H9 (cell line): ENCODE results near the gene CHN2. TPM values are rescaled to one million over a fixed set of nuclear protein-coding genes. Genes with fewer than 3 reads are reported as not detected.
A peak's percentile ranks its signal among the peaks of the same experiment; 100 is the strongest.

Experiments
- DNase-seq: peaks from one replicate; pipeline ENCODE4 v3.0.0-alpha.2; 2017
- H2AFZ ChIP-seq: one replicate; pipeline ENCODE4 v1.6.1; 2013; ENCODE audit warnings: mild to moderate bottlenecking, low read length, control low read depth, moderate library complexity
- H2AK5ac ChIP-seq: 2 replicates; pipeline ENCODE4 v1.6.1; 2013; ENCODE audit warnings: low read length, control low read depth, mixed read lengths; ENCODE audit not compliant: insufficient read length
- H2BK120ac ChIP-seq: one replicate; pipeline ENCODE4 v1.6.1; 2013; ENCODE audit warnings: low read depth, mild to moderate bottlenecking, low read length, control low read depth, inconsistent platforms; ENCODE audit not compliant: poor library complexity, severe bottlenecking
- H2BK12ac ChIP-seq: 2 replicates; pipeline ENCODE4 v1.6.1; 2013; ENCODE audit warnings: low read length, control low read depth, mixed read lengths, low read depth; ENCODE audit not compliant: insufficient read length
- H2BK15ac ChIP-seq: 2 replicates; pipeline ENCODE4 v1.6.1; 2013; ENCODE audit warnings: low read depth, low read length, control low read depth
- H2BK20ac ChIP-seq: one replicate; pipeline ENCODE4 v1.6.1; 2013; ENCODE audit warnings: low read depth, mild to moderate bottlenecking, low read length, control low read depth, inconsistent platforms; ENCODE audit not compliant: poor library complexity, severe bottlenecking
- H2BK5ac ChIP-seq: 2 replicates; pipeline ENCODE4 v1.6.1; 2013; ENCODE audit warnings: low read length, control low read depth, mixed read lengths; ENCODE audit not compliant: insufficient read length
- H3K14ac ChIP-seq: 2 replicates; pipeline ENCODE4 v1.6.1; 2013; ENCODE audit warnings: low read length, control low read depth; ENCODE audit not compliant: insufficient read depth
- H3K18ac ChIP-seq: 2 replicates; pipeline ENCODE4 v1.6.1; 2013; ENCODE audit warnings: low read depth, mild to moderate bottlenecking, mixed read lengths, low read length, control low read depth; ENCODE audit not compliant: insufficient read length
- H3K23ac ChIP-seq: 2 replicates; pipeline ENCODE4 v1.6.1; 2013; ENCODE audit warnings: low read length, control low read depth, mixed read lengths, low read depth; ENCODE audit not compliant: insufficient read length
- H3K23me2 ChIP-seq: 2 replicates; pipeline ENCODE4 v1.6.1; 2013; ENCODE audit warnings: low read depth, mild to moderate bottlenecking, mixed read lengths, low read length, control low read depth; ENCODE audit not compliant: insufficient read length, poor library complexity, severe bottlenecking
- H3K27ac ChIP-seq: 2 replicates; pipeline ENCODE4 v1.5.1; 2013; ENCODE audit warnings: low read length, control low read depth, mixed read lengths, low read depth; ENCODE audit not compliant: insufficient read length
- H3K27me3 ChIP-seq: 2 replicates; pipeline ENCODE4 v1.6.1; 2013; ENCODE audit warnings: low read length, control low read depth, inconsistent platforms; ENCODE audit not compliant: insufficient read depth
- H3K4ac ChIP-seq: 2 replicates; pipeline ENCODE4 v1.6.1; 2013; ENCODE audit warnings: low read depth, mild to moderate bottlenecking, control low read depth, inconsistent platforms, low read length, moderate library complexity
- H3K4me1 ChIP-seq: 2 replicates; pipeline ENCODE4 v1.6.1; 2013; ENCODE audit warnings: low read length, control low read depth, inconsistent platforms; ENCODE audit not compliant: insufficient read depth
- H3K4me2 ChIP-seq: 2 replicates; pipeline ENCODE4 v1.6.1; 2013; ENCODE audit warnings: low read length, control low read depth, mixed read lengths; ENCODE audit not compliant: insufficient read length, insufficient read depth
- H3K56ac ChIP-seq: 2 replicates; pipeline ENCODE4 v1.6.1; 2013; ENCODE audit warnings: low read depth, mild to moderate bottlenecking, mixed read lengths, low read length, control low read depth; ENCODE audit not compliant: insufficient read length
- H3K79me1 ChIP-seq: 2 replicates; pipeline ENCODE4 v1.6.1; 2013; ENCODE audit warnings: low read depth, mild to moderate bottlenecking, moderate library complexity, low read length, control low read depth, inconsistent platforms; ENCODE audit not compliant: insufficient read depth, poor library complexity, severe bottlenecking
- H3K79me2 ChIP-seq: 2 replicates; pipeline ENCODE4 v1.6.1; 2013; ENCODE audit warnings: low read length, control low read depth, inconsistent platforms; ENCODE audit not compliant: insufficient read depth
- H3K9ac ChIP-seq: 2 replicates; pipeline ENCODE4 v1.6.1; 2013; ENCODE audit warnings: low read length, control low read depth, mixed read lengths; ENCODE audit not compliant: insufficient read length; ENCODE audit errors: extremely low read depth
- H3K9me3 ChIP-seq: one replicate; pipeline ENCODE4 v1.6.1; 2013; ENCODE audit warnings: low read depth, low read length, inconsistent platforms; ENCODE audit not compliant: control insufficient read depth
- H3T11ph ChIP-seq: one replicate; pipeline ENCODE4 v1.6.1; 2013; ENCODE audit warnings: mild to moderate bottlenecking, low read length, control low read depth, inconsistent platforms
- H4K20me1 ChIP-seq: one replicate; pipeline ENCODE4 v1.6.1; 2013; ENCODE audit not compliant: control insufficient read depth, insufficient read length, insufficient read depth
- H4K5ac ChIP-seq: 2 replicates; pipeline ENCODE4 v1.6.1; 2013; ENCODE audit warnings: low read depth, mild to moderate bottlenecking, mixed read lengths, low read length, control low read depth; ENCODE audit not compliant: insufficient read length
- H4K8ac ChIP-seq: replicated peaks from 2 replicates; pipeline ENCODE4 v1.6.1; 2013; ENCODE audit warnings: low read length, control low read depth, mixed read lengths, low read depth; ENCODE audit not compliant: insufficient read length
- H4K91ac ChIP-seq: 2 replicates; pipeline ENCODE4 v1.6.1; 2013; ENCODE audit warnings: low read depth, mild to moderate bottlenecking, moderate library complexity, mixed read lengths, low read length, control low read depth; ENCODE audit not compliant: insufficient read length
- H3K27ac Mint-ChIP-seq, 3 experiments: 2 replicates in 2 of 3; 3 replicates in 1 of 3; pipeline ENCODE4 v1.8.0; 2020 to 2021; ENCODE audit warnings: mixed read lengths in 3 of 3, mild to moderate bottlenecking in 1 of 3, moderate library complexity in 1 of 3
- H3K27me3 Mint-ChIP-seq: 2 replicates; pipeline ENCODE4 v1.8.0; 2021; ENCODE audit warnings: low read depth, mild to moderate bottlenecking, moderate library complexity, mixed read lengths
- H3K36me3 Mint-ChIP-seq, 3 experiments: 2 replicates in 2 of 3; 3 replicates in 1 of 3; pipeline ENCODE4 v1.8.0; 2020 to 2021; ENCODE audit warnings: low read depth in 3 of 3, mixed read lengths in 3 of 3; ENCODE audit not compliant: insufficient read depth in 1 of 3
- H3K4me1 Mint-ChIP-seq, 2 experiments: 2 replicates each; pipeline ENCODE4 v1.8.0; 2020; ENCODE audit warnings: mixed read lengths in 2 of 2
- H3K4me3 Mint-ChIP-seq, 2 experiments: 2 replicates in 1 of 2; 3 replicates in 1 of 2; pipeline ENCODE4 v1.8.0; 2020 to 2021; ENCODE audit warnings: mild to moderate bottlenecking in 2 of 2, mixed read lengths in 2 of 2, moderate library complexity in 1 of 2
- H3K9me3 Mint-ChIP-seq, 2 experiments: 2 replicates in 1 of 2; 3 replicates in 1 of 2; pipeline ENCODE4 v1.8.0; 2020; ENCODE audit warnings: mild to moderate bottlenecking in 2 of 2, mixed read lengths in 2 of 2, moderate library complexity in 1 of 2
- WGBS: extraction: QIAGEN DNeasy Blood & Tissue Kit; methylation state at CpG from one replicate; pipeline ENCODE4 v1.1.7; 2013; ENCODE audit warnings: missing lambda C conversion rate, low lambda C conversion rate, mixed read lengths; ENCODE audit not compliant: insufficient read length; ENCODE audit errors: extremely low coverage; 5-methylcytosine and 5-hydroxymethylcytosine counted together
- total RNA-seq: library from RNA; stranded (reverse); gene quantifications from 2 replicates; pipeline ENCODE4 v1.2.1, GENCODE V29; 2021
- TF ChIP-seq, protein P1 (sequence below): fragments of 200-600 bp; sonication (generic); conservative IDR thresholded peaks from 3 replicates; pipeline ENCODE4 v1.8.0; 2021; ENCODE audit warnings: antibody characterized with exemption, mild to moderate bottlenecking

The CHN2 gene
- total RNA-seq, 1 experiment from 2014 or later: 3.3 TPM

DNA sequence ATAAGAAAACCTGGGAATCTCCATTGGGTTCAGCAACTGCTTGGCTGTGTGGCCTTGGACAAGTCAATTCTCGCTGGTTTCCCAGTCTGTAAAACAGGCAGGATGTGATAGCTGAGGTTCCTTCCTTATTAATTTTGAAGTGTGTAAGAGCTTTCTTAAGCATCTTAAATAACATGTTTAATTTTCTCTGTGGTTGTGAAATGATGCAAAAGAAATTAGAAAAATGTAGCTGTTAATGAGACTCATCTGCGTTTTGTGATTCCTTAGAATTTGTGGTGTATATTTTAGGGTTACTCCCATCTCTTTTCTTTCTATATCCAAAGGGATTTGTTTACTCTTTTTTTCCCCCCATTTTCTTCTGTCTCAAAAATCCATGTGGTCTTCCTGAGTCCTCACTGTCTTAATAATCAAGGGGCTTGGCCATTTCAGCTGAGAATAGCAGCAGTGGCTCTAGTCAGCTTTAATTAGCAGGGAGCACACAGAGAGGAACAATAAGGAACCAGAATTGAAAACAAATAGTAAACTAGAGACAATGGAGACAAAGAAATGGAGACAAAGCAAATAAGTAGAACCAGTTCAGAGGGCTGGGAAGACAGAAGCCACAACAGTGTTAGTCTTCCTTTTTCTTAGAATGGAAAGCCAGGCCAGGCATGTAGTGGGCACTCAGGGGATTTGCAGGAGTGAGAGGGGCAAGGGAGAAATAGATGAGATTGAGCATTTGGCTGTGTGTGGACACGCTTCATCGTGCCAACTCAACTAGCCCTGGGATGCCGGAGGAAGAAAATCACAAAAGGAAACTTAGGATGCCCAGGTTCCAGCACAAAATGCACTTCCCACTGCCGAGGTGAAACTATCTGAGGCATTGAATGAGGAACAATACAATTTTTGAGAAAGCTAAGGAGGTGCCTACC, 93.9 kb downstream of the CHN2 start:
- H2BK120ac ChIP-seq: no peak overlapping the region
- Mint-ChIP-seq H3K27me3 (no peaks in the 10 kb centered on the region; the same call in none of the 2 replicates), H3K36me3 (no peaks in the 10 kb centered on the region; a peak in 1 of 7 replicates), H3K4me3 (peak overlapping the region; percentile 1 to 16; a peak in 2 of 5 replicates), H3K9me3 (no peaks in the 10 kb centered on the region; a peak in 1 of 5 replicates), H3K27ac (peak overlapping the region; percentile 47 to 91 (median 50); a peak in 6 of 7 replicates), H3K4me1 (peaks cover 49 to 57% of the 10 kb centered on the region in 2 experiments)
- H2BK5ac ChIP-seq: no peak overlapping the region
- no peak overlapping the region for H3K27ac ChIP-seq
- no peak overlapping the region for H3K4me2 ChIP-seq
- H3K79me2 ChIP-seq: no peaks in the 10 kb centered on the region
- H3K14ac ChIP-seq: no peak overlapping the region
- no peak overlapping the region for H3K56ac ChIP-seq
- H2BK20ac ChIP-seq: peak overlapping the region; percentile 83
- no peak overlapping the region for H4K91ac ChIP-seq
- no peak overlapping the region for H3K23ac ChIP-seq
- H3K79me1 ChIP-seq: no peaks in the 10 kb centered on the region
- H4K8ac ChIP-seq: no peak overlapping the region
- TF ChIP-seq, protein P1, sequence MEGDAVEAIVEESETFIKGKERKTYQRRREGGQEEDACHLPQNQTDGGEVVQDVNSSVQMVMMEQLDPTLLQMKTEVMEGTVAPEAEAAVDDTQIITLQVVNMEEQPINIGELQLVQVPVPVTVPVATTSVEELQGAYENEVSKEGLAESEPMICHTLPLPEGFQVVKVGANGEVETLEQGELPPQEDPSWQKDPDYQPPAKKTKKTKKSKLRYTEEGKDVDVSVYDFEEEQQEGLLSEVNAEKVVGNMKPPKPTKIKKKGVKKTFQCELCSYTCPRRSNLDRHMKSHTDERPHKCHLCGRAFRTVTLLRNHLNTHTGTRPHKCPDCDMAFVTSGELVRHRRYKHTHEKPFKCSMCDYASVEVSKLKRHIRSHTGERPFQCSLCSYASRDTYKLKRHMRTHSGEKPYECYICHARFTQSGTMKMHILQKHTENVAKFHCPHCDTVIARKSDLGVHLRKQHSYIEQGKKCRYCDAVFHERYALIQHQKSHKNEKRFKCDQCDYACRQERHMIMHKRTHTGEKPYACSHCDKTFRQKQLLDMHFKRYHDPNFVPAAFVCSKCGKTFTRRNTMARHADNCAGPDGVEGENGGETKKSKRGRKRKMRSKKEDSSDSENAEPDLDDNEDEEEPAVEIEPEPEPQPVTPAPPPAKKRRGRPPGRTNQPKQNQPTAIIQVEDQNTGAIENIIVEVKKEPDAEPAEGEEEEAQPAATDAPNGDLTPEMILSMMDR: no peak
- H3K4me1 ChIP-seq: peaks cover 17% of the 10 kb centered on the region
- H4K5ac ChIP-seq: no peak overlapping the region
- H2AK5ac ChIP-seq: no peak overlapping the region
- no peak overlapping the region for H2AFZ ChIP-seq
- peak overlapping the region; percentile 11 for H3K18ac ChIP-seq
- no peaks in the 10 kb centered on the region for H3K23me2 ChIP-seq
- no peak overlapping the region for H3K4ac ChIP-seq
- H2BK15ac ChIP-seq: no peak overlapping the region
- H4K20me1 ChIP-seq: no peaks in the 10 kb centered on the region
- H3K27me3 ChIP-seq: no peaks in the 10 kb centered on the region
- H3T11ph ChIP-seq: no peak overlapping the region
- WGBS: no CpG with 5 or more reads among the region's 6 CpGs
- DNase-seq: no peak
- no peaks in the 10 kb centered on the region for H3K9me3 ChIP-seq
- no peak overlapping the region for H2BK12ac ChIP-seq
- no peak overlapping the region for H3K9ac ChIP-seq
